ENCODE measurements around the gene ARL5C.

ARL5C gene

GRCh38 chr17:39165841-39166349 lies at the start of gene ARL5C:
Gene ARL5C, minus strand, starts transcription at chr17:39166161. Its CDS starts 401 bp downstream, at chr17:39165760.
- H3K27ac ChIP-seq, result no peak within 1 kb of the TSS
- TF ChIP-seq, protein P1, sequence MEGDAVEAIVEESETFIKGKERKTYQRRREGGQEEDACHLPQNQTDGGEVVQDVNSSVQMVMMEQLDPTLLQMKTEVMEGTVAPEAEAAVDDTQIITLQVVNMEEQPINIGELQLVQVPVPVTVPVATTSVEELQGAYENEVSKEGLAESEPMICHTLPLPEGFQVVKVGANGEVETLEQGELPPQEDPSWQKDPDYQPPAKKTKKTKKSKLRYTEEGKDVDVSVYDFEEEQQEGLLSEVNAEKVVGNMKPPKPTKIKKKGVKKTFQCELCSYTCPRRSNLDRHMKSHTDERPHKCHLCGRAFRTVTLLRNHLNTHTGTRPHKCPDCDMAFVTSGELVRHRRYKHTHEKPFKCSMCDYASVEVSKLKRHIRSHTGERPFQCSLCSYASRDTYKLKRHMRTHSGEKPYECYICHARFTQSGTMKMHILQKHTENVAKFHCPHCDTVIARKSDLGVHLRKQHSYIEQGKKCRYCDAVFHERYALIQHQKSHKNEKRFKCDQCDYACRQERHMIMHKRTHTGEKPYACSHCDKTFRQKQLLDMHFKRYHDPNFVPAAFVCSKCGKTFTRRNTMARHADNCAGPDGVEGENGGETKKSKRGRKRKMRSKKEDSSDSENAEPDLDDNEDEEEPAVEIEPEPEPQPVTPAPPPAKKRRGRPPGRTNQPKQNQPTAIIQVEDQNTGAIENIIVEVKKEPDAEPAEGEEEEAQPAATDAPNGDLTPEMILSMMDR (conservative IDR thresholded peaks at IDR 0.05), result no peak

DNA sequence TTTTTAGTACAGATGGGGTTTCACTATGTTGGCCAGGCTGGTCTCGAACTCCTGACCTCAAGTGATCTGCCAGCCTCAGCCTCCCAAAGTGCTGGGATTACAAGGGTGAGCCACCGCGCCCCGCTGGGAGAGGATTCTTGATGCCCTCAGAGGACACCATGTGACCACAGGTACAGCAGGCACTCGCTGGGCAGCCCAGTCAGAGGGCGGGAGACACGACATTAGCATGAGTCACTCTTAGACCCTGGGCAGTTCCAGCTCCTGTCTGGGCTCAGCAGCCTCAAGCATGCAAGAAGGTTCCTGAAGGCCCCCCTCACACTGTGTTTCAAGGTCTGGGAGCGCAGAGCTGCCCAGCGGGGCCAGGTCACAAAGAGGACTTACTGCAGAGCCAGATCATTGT lies 47.9 kb upstream of the ARL5C start:
- TF ChIP-seq, protein P1 (conservative IDR thresholded peaks at IDR 0.05), result no peak
- H3K27ac ChIP-seq, result no peak overlapping the region

- TF ChIP-seq, protein P1 (conservative IDR thresholded peaks at IDR 0.05), result no peak
- H3K27ac ChIP-seq, result no peak overlapping the region
These were observed 47.0 kb upstream of the ARL5C start for GRCh38 chr17:39212841-39213480.

DNA sequence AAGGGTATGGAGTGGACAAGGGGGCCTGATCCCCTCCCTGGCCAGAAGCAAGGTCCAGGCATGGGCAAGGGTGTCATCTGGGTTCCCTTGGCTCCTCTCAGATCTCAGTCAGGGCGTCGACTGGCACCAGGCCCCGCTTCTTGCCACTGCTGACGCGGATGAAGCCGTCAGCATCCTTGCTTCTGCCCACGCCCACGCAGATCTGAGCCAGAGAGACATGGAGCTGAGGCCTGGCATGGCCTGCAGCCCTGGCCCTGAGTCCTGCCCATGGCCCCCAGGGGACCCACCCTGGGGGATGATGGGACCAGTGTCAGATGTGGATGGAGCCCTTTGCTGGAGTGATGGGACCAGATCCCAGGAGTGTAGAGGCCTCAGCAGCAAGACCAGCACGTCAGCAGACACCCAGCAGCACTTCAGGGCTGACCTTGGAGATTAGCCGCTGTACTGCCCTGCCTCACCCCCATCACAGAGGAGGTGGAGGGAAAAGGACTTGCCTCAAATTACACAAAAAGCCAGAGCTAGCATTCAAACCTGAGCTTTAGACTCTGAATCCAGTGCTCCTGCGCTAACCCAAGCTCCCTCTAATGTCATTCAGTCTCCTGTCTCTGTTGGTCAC lies 46.3 kb upstream of the ARL5C start:
- no peak overlapping the region for H3K27ac ChIP-seq
- TF ChIP-seq, protein P1 (conservative IDR thresholded peaks at IDR 0.05), result no peak

DNA sequence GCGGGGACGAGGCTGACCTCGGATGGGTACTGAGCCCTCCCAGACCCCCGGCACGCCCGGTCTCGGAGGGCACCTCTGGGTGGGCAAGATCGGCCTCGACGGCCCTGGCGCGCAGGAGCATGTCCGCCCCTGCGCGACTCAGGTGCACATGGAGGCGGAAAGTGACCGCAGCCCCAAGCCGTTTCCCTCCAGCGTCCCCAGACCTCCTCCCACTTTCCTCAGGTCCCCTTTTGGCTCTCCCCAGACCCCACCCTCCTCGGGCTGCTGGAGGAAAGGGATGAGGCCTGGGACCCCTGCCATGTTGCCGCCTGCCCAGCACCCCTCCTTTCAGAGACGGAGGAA lies 44.1 kb upstream of the ARL5C start:
- H3K27ac ChIP-seq, result peak overlapping the region; percentile 15; the same call in 1 of the 2 replicates
- TF ChIP-seq, protein P1 (conservative IDR thresholded peaks at IDR 0.05), result no peak

GRCh38 chr17:39209317-39210092 lies 43.5 kb upstream of the ARL5C start:
- TF ChIP-seq, protein P1 (conservative IDR thresholded peaks at IDR 0.05), result no peak
- peak overlapping the region; percentile 15; the same call in 1 of the 2 replicates for H3K27ac ChIP-seq

DNA sequence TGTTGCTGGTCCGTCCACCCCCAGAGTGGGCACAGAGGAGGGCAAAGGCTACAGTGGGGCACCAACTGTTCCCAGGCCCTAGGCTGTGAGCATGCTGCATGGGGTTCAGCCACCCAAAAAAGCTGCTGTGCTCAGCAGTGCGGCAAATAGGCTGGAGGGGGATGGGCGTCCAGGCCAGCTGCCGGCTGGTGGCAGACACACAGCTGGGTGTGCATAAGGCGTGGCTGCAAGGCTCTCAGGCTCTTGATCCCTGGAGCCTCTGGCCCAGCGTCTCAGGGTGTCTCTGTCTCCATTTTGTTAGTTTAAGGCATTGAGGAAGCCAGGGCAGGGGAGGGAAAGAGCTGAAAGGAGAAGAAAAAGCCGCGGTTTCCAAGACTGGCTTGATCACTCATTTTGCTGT lies 42.9 kb upstream of the ARL5C start:
- TF ChIP-seq, protein P1 (conservative IDR thresholded peaks at IDR 0.05), result no peak
- H3K27ac ChIP-seq, result no peak overlapping the region

Data from VCaP (cell line).